GM12873 (cell line): ENCODE data around the gene WDR72.

Source experiments
- CTCF ChIP-seq: IDR thresholded peaks from 2 replicates; pipeline ENCODE4 v1.5.1; 2012; ENCODE audit warnings: low read depth, mild to moderate bottlenecking, moderate library complexity, low read length, control low read depth; ENCODE audit not compliant: insufficient read depth; ENCODE audit errors: missing control alignments

WDR72 gene

GRCh38 chr15:53658827-53659555 is 100.5 kb downstream of the WDR72 start:
- no peak for TF ChIP-seq CTCF

GRCh38 chr15:53658255-53658654 is 101.2 kb downstream of the WDR72 start:
- TF ChIP-seq CTCF, result no peak

GRCh38 chr15:53648934-53649333 is 110.5 kb downstream of the WDR72 start:
- no peak for TF ChIP-seq CTCF

GRCh38 chr15:53644660-53645059 is 114.8 kb downstream of the WDR72 start:
- TF ChIP-seq CTCF, result no peak

GRCh38 chr15:53634517-53635106 is 124.9 kb downstream of the WDR72 start:
- TF ChIP-seq CTCF, result no peak

GRCh38 chr15:53627279-53627678 is 132.2 kb downstream of the WDR72 start:
- TF ChIP-seq CTCF, result no peak

GRCh38 chr15:53625962-53626845 is 133.3 kb downstream of the WDR72 start:
- TF ChIP-seq CTCF, result no peak
